ENCODE data around the gene GARIN6. TPM values are rescaled to one million over a fixed set of nuclear protein-coding genes. Genes with fewer than 3 reads are reported as not detected.

Gene GARIN6
- total and polyA plus RNA-seq, 5 experiments from 2014 or later: not detected

- H3K4me3 Mint-ChIP-seq: no peak overlapping the region
- no peaks in the 10 kb centered on the region for H3K4me1 Mint-ChIP-seq
- POLR2A ChIA-PET: no interaction called here
- no peaks in the 10 kb centered on the region for H3K36me3 Mint-ChIP-seq
- no peak overlapping the region for H3K27ac Mint-ChIP-seq
- DNase-seq (no peak), ATAC-seq (no peak)
- H3K27me3 Mint-ChIP-seq: no peaks in the 10 kb centered on the region
- peaks cover 0 to 3% (median 0%) of the 10 kb centered on the region in 9 donors for H3K9me3 Mint-ChIP-seq
Measured at GRCh38 chr12:99649551-99649950, 2.0 kb downstream of the GARIN6 start.

GRCh38 chr12:99658671-99659349 lies 11.3 kb downstream of the GARIN6 start:
- no peak for DNase-seq
- POLR2A ChIA-PET: no interaction called here
- Mint-ChIP-seq H3K36me3 (no peaks in the 10 kb centered on the region), H3K4me3 (no peak overlapping the region), H3K4me1 (no peaks in the 10 kb centered on the region), H3K9me3 (peaks cover 0 to 5% (median 0%) of the 10 kb centered on the region in 9 donors), H3K27ac (no peak overlapping the region), H3K27me3 (no peaks in the 10 kb centered on the region)
- no peak for ATAC-seq

- Mint-ChIP-seq H3K27ac (no peak overlapping the region), H3K4me3 (no peak overlapping the region), H3K36me3 (no peaks in the 10 kb centered on the region), H3K9me3 (peaks cover 0 to 30% (median 4%) of the 10 kb centered on the region in 9 donors), H3K4me1 (no peaks in the 10 kb centered on the region), H3K27me3 (no peaks in the 10 kb centered on the region)
- ATAC-seq: no peak
- DNase-seq: no peak
- POLR2A ChIA-PET: no interaction called here
Measured at GRCh38 chr12:99670635-99671034, 23.1 kb downstream of the GARIN6 start.

GRCh38 chr12:99680276-99680675 lies 32.7 kb downstream of the GARIN6 start:
- H3K4me1 Mint-ChIP-seq: no peaks in the 10 kb centered on the region
- H3K27me3 Mint-ChIP-seq: peaks cover 0 to 1% (median 0%) of the 10 kb centered on the region in 5 donors
- ATAC-seq (no peak), DNase-seq (no peak)
- H3K4me3 Mint-ChIP-seq: no peak overlapping the region
- peaks cover 1 to 41% (median 13%) of the 10 kb centered on the region in 9 donors for H3K9me3 Mint-ChIP-seq
- POLR2A ChIA-PET: no interaction called here
- H3K36me3 Mint-ChIP-seq: peaks cover 0 to 5% (median 0%) of the 10 kb centered on the region in 3 donors
- no peak overlapping the region for H3K27ac Mint-ChIP-seq

- H3K27ac Mint-ChIP-seq: no peak overlapping the region
- H3K9me3 Mint-ChIP-seq: peaks cover 5 to 69% (median 13%) of the 10 kb centered on the region in 9 donors
- H3K4me3 Mint-ChIP-seq: no peak overlapping the region
- POLR2A ChIA-PET: no interaction called here
- ATAC-seq (no peak), DNase-seq (no peak)
- no peaks in the 10 kb centered on the region for H3K27me3 Mint-ChIP-seq
- H3K36me3 Mint-ChIP-seq: no peaks in the 10 kb centered on the region
- H3K4me1 Mint-ChIP-seq: no peaks in the 10 kb centered on the region
Measured at GRCh38 chr12:99686142-99686541, 38.6 kb downstream of the GARIN6 start.

GRCh38 chr12:99695050-99695449 lies 47.5 kb downstream of the GARIN6 start:
- Mint-ChIP-seq H3K27me3 (peaks cover 0 to 4% (median 0%) of the 10 kb centered on the region in 5 donors), H3K4me3 (no peak overlapping the region), H3K27ac (no peak overlapping the region), H3K4me1 (no peaks in the 10 kb centered on the region), H3K36me3 (no peaks in the 10 kb centered on the region), H3K9me3 (peaks cover 0 to 22% (median 3%) of the 10 kb centered on the region in 9 donors)
- ATAC-seq (no peak), DNase-seq (no peak)
- POLR2A ChIA-PET: no interaction called here

Data from naive thymus-derived CD8-positive, alpha-beta T cell (primary cell).